ENCODE data around the gene SERPINA3. TPM values are rescaled to one million over a fixed set of nuclear protein-coding genes. Genes with fewer than 3 reads are reported as not detected.

The SERPINA3 gene
- total RNA-seq, 2 donors from 2014 or later = 396 to 1,783 TPM

DNA sequence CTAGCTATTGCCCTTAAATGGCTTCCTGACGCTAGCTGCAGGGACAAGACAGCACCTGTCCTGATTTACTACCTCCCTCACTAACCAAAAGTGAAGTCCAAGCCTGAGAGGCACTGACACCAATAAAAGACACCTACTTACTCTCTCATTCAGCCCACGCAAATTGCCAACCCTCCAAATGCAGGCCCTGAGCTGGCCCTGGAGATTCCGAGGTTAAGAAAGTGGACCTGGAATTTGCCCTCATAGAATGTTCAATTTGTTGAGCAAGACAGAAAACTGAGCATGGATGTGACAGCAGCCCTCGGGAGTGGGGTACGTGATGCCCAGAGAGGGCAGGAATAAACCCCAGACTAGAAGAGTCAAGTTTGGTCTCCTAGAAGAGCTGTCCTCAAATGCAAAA lies 16.4 kb downstream of the SERPINA3 start:
- intact Hi-C loops (cut with DNase I) = no loop called here
- WGBS, 2 donors = 82 to 89% methylated on average over 5 of the region's 5 CpGs
- ATAC-seq (no peak), DNase-seq (no peak)
- no peaks in the 10 kb centered on the region for H3K4me1 ChIP-seq
- H3K27ac ChIP-seq = no peak overlapping the region
- H3K4me3 ChIP-seq = no peak overlapping the region
- TF ChIP-seq CTCF (IDR thresholded peaks at IDR 0.05) = no peak
- no peak for TF ChIP-seq POLR2A (IDR thresholded peaks at IDR 0.05)
- peaks cover 0 to 2% of the 10 kb centered on the region in 2 donors for H3K36me3 ChIP-seq (replicated peaks in 1 of 2; ENCODE audit: insufficient read depth in 1 of 2, low read depth in 2 of 2)
- no peaks in the 10 kb centered on the region for H3K27me3 ChIP-seq
- H3K9me3 ChIP-seq = no peaks in the 10 kb centered on the region

GRCh38 chr14:94630396-94630795 lies 18.2 kb downstream of the SERPINA3 start:
- Histone ChIP-seq H3K36me3 (replicated peaks in 1 of 2; ENCODE audit: insufficient read depth in 1 of 2, low read depth in 2 of 2) (no peaks in the 10 kb centered on the region), H3K27me3 (no peaks in the 10 kb centered on the region), H3K9me3 (no peaks in the 10 kb centered on the region), H3K4me1 (no peaks in the 10 kb centered on the region), H3K4me3 (no peak overlapping the region), H3K27ac (no peak overlapping the region)
- no peak for DNase-seq
- intact Hi-C loops (cut with DNase I) = no loop called here
- WGBS, 2 donors = 90 to 96% methylated on average over 4 of the region's 4 CpGs
- no peak for ATAC-seq
- TF ChIP-seq CTCF (IDR thresholded peaks at IDR 0.05) (no peak), POLR2A (IDR thresholded peaks at IDR 0.05) (no peak)

DNA sequence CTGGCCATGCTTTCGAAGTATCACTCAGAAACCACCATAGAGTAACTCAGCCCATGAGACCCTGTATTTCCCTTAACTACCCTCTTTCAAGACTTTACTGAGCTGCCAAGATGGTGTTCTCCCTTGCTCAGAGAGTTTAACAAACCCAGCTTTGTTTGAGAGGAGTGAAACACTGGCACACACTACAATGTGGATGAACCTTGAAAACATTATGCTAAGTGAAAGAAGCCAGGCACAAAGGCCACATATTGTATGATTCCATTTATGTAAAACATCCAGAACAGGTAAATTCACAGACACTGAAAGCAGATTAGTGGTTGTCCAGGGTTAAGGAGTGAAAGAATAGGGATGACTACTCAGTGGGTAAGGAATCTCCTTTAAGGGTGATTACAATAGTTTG lies 18.9 kb downstream of the SERPINA3 start:
- Histone ChIP-seq H3K4me3 (no peak overlapping the region), H3K4me1 (no peaks in the 10 kb centered on the region), H3K9me3 (no peaks in the 10 kb centered on the region), H3K36me3 (replicated peaks in 1 of 2; ENCODE audit: insufficient read depth in 1 of 2, low read depth in 2 of 2) (no peaks in the 10 kb centered on the region), H3K27me3 (no peaks in the 10 kb centered on the region), H3K27ac (no peak overlapping the region)
- intact Hi-C loops (cut with DNase I) = no loop called here
- TF ChIP-seq CTCF (IDR thresholded peaks at IDR 0.05) = no peak
- TF ChIP-seq POLR2A (IDR thresholded peaks at IDR 0.05) = no peak
- WGBS, 2 donors = 95 to 100% methylated on average over 1 of the region's 1 CpG
- DNase-seq (no peak), ATAC-seq (no peak)

DNA sequence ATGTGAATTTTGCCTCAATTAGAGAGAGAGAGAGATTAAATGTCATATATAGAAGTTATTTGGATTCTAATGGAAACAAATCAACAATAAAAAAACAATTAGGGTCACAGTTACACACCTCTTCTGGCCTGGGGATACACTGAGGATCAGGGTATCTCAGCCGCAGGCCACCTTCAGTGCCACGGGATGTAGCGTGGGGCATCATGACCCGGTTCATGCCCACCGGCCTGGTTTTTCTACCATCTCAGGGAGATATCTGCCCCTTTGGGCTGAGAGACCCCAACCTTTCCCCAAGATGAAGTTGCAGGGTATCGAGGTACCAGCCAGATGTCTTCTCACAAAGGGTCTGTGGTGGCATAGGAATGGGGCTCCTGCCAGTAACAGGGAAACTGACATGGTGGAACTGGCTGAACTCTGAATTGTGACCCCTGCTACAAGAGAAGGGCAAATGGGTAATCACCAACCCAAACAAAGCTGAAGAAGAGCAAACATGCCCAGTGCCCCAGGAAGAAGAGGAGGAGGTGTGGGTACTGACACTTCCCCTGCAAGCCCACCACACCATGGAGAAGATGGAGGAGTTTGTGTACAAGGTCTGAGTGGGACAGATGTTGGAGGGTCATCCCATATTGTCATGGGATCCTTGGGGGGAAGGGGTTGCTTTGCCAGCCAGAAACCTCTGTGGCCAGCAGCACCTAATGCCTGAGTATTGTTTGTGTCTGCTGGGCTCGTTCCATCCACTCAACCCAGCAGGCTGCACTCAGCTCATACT lies 19.5 kb downstream of the SERPINA3 start:
- Histone ChIP-seq H3K36me3 (replicated peaks in 1 of 2; ENCODE audit: insufficient read depth in 1 of 2, low read depth in 2 of 2) (no peaks in the 10 kb centered on the region), H3K27me3 (no peaks in the 10 kb centered on the region), H3K4me3 (no peak overlapping the region), H3K4me1 (peaks cover 4% of the 10 kb centered on the region), H3K27ac (no peak overlapping the region), H3K9me3 (no peaks in the 10 kb centered on the region)
- TF ChIP-seq POLR2A (IDR thresholded peaks at IDR 0.05) = no peak
- TF ChIP-seq CTCF (IDR thresholded peaks at IDR 0.05) = no peak
- WGBS, 2 donors = 88 to 95% methylated on average over 7 of the region's 7 CpGs
- ATAC-seq (no peak), DNase-seq (no peak)
- intact Hi-C loops (cut with DNase I) = no loop called here

GRCh38 chr14:94632305-94632590 lies 20.1 kb downstream of the SERPINA3 start:
- intact Hi-C loops (cut with DNase I) = no loop called here
- 74 to 100% methylated on average over 3 to 4 of the region's 4 CpGs for WGBS, 2 donors
- no peak for ATAC-seq
- Histone ChIP-seq H3K36me3 (replicated peaks in 1 of 2; ENCODE audit: insufficient read depth in 1 of 2, low read depth in 2 of 2) (no peaks in the 10 kb centered on the region), H3K27me3 (no peaks in the 10 kb centered on the region), H3K27ac (no peak overlapping the region), H3K4me3 (no peak overlapping the region), H3K4me1 (peaks cover 4% of the 10 kb centered on the region), H3K9me3 (no peaks in the 10 kb centered on the region)
- no peak for TF ChIP-seq POLR2A (IDR thresholded peaks at IDR 0.05)
- TF ChIP-seq CTCF (IDR thresholded peaks at IDR 0.05) = no peak
- DNase-seq = no peak
